Right forelimb (tissue), 1 donor: Measurements from ENCODE around the gene ZNRF1.

Source experiments
- DNase-seq: peaks from one replicate; pipeline ENCODE4 v3.0.0-alpha.2; 2018

ZNRF1 gene

GRCh38 chr16:75028544-75029135 is 29.8 kb downstream of the ZNRF1 start:
- DNase-seq, result no peak

DNA sequence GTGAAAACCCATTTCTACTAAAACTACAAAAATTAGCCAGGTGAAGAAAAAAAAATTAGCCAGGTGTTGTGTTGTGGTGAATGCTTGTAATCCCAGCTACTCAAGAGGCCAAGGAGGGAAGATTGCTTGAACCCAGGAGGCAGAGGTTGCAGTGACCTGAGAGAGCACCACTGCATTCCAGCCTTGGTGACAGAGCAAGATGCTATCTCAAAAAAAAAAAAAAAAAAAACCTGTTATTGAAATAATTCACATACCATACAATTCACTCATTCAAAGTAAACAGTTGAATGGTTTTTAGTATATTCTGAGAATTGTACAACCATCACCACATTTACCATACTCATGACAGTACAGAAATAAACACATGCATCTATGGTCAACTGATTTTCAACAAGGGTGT is 31.0 kb downstream of the ZNRF1 start:
- no peak for DNase-seq

- no peak for DNase-seq
Observed at GRCh38 chr16:75032655-75033054, 33.8 kb downstream of the ZNRF1 start.

DNA sequence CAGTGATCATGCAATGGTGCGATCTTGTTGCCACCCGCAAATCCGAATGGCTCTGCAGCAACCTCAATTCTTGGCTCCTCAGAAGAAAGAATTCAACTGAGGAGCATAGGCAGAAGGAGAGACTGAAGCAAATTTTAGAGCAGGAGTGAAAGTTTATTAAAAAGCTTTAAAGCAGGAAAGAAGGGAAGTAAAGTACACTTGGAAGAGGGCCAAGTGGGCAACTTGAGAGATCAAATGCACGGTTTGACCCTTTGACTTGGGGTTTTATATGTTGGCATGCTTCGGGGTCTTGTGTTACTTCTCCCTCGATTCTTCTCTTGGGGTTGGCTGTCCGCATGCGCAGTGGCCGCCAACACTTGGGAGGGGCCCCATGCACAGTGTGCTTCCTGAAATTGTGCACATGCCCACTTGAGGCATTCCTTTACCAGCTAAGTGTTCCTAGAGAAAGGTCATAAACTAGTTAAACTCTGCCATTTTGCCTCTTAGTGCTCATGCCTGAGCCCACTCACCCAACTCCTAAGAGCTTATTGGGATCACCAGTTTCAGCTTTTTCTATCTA is 36.7 kb downstream of the ZNRF1 start:
- DNase-seq, result no peak

- no peak for DNase-seq
Observed at GRCh38 chr16:75038036-75038858, 39.4 kb downstream of the ZNRF1 start.

- no peak for DNase-seq
Observed at GRCh38 chr16:75039941-75040340, 41.1 kb downstream of the ZNRF1 start.

DNA sequence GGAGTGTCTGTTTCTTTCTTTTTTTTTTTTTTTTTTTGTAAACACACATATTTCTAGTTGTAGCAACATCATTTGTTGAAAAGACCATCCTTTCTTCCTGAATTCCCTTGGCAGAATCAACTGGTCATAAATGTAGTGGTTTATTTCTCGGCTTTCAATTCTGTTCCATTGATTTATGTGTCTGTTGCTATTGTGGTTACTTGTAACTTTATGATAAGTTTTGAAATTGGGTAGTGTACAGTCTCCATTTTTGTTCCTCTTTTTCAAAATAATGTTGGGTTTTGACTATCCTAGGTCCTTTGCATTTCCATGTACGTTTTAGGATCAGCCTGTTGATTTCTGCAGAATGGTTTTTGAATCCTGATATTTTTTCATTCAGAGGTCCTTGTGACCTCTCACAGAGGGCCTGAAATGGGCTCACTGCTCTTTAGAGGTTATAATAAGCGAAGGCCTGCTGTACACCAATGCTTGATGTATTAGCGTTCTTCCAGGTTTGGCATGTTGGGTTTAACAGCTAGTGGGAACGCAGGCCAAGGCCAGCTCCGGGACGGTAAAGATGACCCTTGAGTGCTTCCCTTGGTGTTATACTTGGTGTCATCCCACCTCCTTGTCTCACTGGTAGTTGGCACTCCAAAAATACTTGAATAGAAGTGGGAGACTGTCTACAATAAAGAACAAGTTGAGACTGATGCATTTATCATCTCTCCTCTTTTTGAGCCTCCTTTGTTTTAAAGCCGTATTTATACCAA is 43.8 kb downstream of the ZNRF1 start:
- DNase-seq, result no peak

DNA sequence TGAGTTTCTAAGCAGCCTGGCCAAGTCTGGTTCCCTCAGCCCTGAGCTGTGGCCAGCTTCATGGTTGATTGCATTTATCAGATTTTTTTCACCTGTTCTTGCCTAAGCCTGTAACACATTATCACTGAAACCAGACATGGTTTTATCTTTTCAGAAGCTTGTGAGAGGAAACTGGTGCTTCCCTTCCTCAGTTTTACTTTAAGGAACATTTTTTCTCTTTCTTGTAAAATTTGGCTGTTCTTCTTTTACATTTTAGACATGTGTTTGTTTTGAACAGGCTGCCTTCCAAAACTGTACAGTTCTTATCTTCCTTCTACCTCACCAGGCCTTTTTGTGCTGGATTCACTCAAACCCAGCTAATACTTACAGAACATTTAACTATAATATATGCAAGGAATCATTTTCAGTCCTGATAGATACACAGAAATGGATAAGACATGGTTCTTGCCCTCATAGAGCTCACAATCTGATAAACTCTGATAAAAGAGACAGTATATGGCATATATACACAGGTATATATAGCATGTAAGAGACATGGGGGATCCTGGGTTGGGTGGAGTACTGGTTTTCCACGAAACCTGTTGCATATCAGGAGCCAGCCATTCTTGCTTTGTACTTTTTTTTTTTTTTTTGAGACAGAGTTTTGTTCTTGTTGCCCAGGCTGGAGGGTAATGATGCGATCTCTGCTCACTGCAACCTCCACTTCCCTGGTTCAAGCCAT is 44.5 kb downstream of the ZNRF1 start:
- DNase-seq, result no peak

DNA sequence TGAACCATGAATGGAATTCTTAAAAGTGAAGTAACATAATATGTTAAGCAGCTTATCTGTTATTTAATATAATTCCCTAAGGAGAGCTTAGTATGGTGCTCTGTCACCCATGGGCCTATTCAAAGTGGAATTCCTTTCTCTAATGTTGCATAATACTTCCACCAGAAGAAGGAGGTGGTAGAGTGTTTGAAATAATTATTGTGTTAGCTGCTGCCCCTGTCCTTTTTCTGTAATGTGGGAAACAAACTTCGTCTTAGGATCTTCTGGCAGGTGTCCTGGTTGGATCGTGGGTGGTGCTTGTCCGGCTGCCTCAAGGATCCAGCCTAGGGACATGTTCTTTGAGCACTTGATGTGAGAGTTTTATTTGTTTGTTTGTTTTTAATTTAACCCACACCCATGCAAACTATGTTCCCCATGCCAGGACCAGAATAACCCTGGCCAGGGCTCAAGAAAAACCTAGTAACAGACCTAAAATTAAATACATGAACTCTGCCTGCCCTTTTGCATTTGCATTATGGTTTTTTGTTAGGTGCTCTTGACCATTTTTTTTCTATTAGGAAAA is 46.1 kb downstream of the ZNRF1 start:
- no peak for DNase-seq

GRCh38 chr16:75045424-75045823 is 46.6 kb downstream of the ZNRF1 start:
- DNase-seq, result no peak

DNA sequence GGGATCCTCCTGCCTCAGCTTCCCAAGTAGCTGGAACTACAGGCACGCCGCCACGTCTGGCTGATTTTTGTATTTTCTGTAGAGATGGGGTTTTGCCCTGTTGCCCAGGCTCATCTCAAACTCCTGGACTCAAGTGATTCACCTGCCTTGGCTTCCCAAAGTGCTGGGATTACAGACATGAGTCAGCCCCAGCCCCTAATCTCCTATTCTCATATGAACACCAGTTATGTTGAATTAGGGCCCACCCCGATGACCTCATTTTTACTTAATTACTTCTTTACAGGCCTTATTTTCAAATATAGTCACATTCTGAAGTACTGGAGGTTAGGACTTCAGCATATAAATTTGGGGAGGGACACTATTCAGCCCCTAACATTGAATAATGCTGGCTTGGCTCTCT is 49.2 kb downstream of the ZNRF1 start:
- no peak for DNase-seq

DNA sequence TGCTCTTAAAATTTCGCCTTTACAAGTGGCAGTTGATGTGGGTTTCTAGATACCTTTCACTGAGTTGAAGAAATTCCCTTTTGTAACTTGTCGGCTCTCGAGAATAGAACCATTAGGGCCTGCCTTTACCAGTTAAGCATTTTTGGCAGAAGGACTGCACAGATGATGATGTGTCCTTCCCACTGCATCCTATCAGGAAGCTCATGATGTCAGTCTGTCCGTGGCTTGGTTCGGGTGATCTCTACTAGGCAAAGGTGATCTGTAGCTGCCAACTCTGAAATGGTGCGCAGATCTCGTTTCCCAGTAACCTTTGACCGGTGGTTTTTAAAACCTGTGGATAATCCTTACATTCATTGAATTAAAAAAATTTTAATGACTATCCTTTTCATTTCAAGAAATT is 49.7 kb downstream of the ZNRF1 start:
- no peak for DNase-seq

- no peak for DNase-seq
Observed at GRCh38 chr16:75052481-75053202, 53.8 kb downstream of the ZNRF1 start.

DNA sequence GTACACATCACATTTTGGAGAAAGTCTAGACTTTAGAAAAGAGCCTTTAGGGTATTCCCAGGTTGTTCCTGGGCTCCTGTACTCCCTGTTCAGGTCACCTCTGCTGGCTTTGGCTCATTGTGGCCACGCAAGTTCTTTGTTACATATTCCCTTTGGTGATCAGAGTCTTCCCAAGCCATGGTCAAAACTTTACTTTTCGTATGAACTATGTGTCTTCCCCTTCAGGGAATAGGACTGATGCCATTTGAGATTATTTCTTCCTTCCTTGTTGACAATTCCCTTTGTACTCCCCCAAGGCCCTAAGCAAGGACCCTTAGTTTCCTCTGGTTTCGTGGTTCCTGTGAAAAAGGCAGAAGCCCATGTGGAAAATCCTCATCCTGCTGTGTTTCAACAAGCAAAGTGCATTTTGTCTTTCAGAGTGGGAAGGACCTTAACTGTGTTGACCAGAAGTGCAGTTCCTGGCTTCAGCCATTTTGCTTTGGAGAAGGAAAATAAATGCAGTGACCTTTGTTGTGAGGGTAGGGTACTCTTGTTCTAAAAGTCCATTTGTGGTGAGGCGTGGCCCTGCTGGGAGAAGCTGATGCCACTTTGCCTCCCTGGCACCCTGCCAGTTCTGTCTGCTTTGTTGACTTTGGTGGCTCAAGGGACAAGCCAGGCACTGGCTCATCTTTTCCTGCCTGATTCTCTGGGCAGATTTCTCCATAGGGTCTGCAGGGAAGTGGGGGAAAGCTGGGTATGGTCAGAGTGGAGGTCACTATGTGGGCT is 55.1 kb downstream of the ZNRF1 start:
- no peak for DNase-seq

GRCh38 chr16:75054556-75054947 is 55.7 kb downstream of the ZNRF1 start:
- DNase-seq, result no peak

- no peak for DNase-seq
Observed at GRCh38 chr16:75058806-75059205, 60.0 kb downstream of the ZNRF1 start.

- no peak for DNase-seq
Observed at GRCh38 chr16:75059411-75059810, 60.6 kb downstream of the ZNRF1 start.

GRCh38 chr16:75060723-75061122 is 61.9 kb downstream of the ZNRF1 start:
- DNase-seq, result no peak

DNA sequence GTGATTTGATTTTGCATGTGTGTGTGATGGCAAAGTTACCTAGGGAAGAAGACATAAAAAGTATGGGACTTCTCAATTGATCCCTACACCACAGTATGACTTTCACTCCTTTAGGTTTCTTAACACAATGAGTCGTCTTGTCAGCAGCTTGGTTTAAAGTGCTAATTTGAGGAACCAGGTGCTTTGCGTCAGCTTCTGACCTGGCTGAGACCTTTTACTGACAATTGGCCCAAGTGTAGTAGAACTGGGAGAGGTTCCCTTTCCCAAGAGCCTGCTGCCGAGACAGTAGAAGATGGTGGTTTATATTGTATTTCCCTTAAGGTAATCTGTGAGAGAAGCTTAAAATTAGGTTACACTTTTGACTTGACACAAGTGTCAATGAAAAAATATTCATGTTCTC is 62.8 kb downstream of the ZNRF1 start:
- DNase-seq, result no peak

DNA sequence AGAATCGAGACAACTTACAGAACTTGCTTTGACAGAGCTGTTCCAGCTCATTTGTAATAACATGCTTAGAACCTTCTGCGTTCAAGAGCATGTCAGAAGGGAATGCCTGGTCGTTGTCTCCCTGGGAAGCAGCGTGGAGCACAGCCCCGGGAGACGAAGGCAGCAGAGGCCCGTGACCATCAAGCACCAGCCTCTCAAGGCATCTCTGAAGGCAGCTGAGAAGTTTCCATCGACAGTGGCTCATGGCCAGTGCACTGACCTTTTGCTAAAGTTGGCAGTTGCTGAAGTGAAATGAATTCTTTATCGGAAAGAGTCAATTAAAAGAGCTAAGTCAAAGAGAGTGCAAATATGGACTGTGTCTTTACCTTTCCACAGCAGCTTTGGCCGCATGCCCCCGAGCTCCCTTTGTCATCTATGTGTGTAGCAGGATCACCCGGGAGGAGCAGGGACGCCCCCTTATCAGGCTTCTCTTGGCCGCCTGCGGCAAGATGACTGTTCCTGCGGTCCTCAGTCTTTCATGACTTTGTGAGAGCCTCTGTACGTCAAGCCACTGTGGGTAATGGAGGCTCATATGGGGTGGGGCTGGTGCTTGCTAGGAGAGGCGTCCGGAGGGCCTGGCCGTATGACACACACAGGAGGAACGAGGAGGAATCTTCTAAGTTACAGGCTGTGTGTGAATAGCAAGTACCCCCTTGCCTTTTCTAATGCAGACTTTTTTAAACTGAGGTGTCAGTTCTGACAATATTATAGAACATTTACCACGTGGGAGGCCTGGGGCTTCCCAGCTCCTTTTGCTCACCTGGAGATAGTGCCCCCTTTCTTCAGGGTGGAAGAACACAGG is 63.5 kb downstream of the ZNRF1 start:
- no peak for DNase-seq
